GM23338 (cell line): ENCODE measurements around the gene AJM1. TPM values are rescaled to one million over a fixed set of nuclear protein-coding genes. Genes with fewer than 3 reads are reported as not detected.
A peak's percentile ranks its signal among the peaks of the same experiment; 100 is the strongest.

Experiments used
- ATAC-seq: fragments of 200-7000 bp; cut with Tn5 transposase; 3 replicates; pipeline ENCODE4 v1.9.1; 2020
- DNase-seq: peaks from one replicate; pipeline ENCODE4 v3.0.0-alpha.2; 2015; ENCODE audit warnings: low spot score
- H2AFZ ChIP-seq: fragments of 200-600 bp; sonication (generic); 2 replicates; pipeline ENCODE4 v1.8.0; 2016; ENCODE audit warnings: antibody characterized with exemption, mild to moderate bottlenecking, moderate library complexity
- H3F3A ChIP-seq: fragments of 200-600 bp; sonication (generic); replicated peaks from 2 replicates; pipeline ENCODE4 v1.8.0; 2017; ENCODE audit warnings: antibody characterized with exemption, mixed run types, low read depth
- H3K27ac ChIP-seq: fragments of 200-600 bp; sonication (generic); 2 replicates; pipeline ENCODE4 v1.6.1; 2016; ENCODE audit warnings: low read depth
- H3K27me3 ChIP-seq: fragments of 200-600 bp; sonication (generic); 2 replicates; pipeline ENCODE4 v1.8.0; 2016; ENCODE audit warnings: mild to moderate bottlenecking, mixed run types, moderate library complexity; ENCODE audit not compliant: insufficient read depth
- H3K36me3 ChIP-seq: fragments of 200-600 bp; sonication (generic); 2 replicates; pipeline ENCODE4 v1.8.0; 2016; ENCODE audit warnings: mild to moderate bottlenecking; ENCODE audit not compliant: insufficient read depth
- H3K4me1 ChIP-seq: fragments of 200-600 bp; sonication (generic); 2 replicates; pipeline ENCODE4 v1.8.0; 2016; ENCODE audit warnings: mild to moderate bottlenecking, moderate library complexity; ENCODE audit not compliant: insufficient read depth
- H3K4me2 ChIP-seq: fragments of 200-600 bp; sonication (generic); 2 replicates; pipeline ENCODE4 v1.7.1; 2017; ENCODE audit warnings: mixed run types
- H3K4me3 ChIP-seq: fragments of 200-600 bp; sonication (generic); 2 replicates; pipeline ENCODE4 v1.6.1; 2016; ENCODE audit warnings: mixed run types
- H3K79me2 ChIP-seq: fragments of 200-600 bp; sonication (generic); replicated peaks from 2 replicates; pipeline ENCODE4 v1.8.0; 2017; ENCODE audit warnings: mild to moderate bottlenecking; ENCODE audit not compliant: insufficient read depth
- H3K9me2 ChIP-seq: fragments of 200-600 bp; sonication (generic); 2 replicates; pipeline ENCODE4 v1.8.0; 2017; ENCODE audit not compliant: insufficient read depth
- H4K20me1 ChIP-seq: fragments of 200-600 bp; sonication (generic); replicated peaks from 2 replicates; pipeline ENCODE4 v1.8.0; 2017; ENCODE audit warnings: mild to moderate bottlenecking; ENCODE audit not compliant: insufficient read depth
- H3K27ac Mint-ChIP-seq: 2 replicates; pipeline ENCODE4 v1.8.0; 2020; ENCODE audit warnings: inconsistent platforms, mild to moderate bottlenecking, moderate library complexity, mixed read lengths
- H3K27me3 Mint-ChIP-seq: 3 replicates; pipeline ENCODE4 v1.8.0; 2022; ENCODE audit warnings: low read depth, mild to moderate bottlenecking, moderate library complexity, mixed read lengths, inconsistent platforms; ENCODE audit not compliant: insufficient read depth, poor library complexity
- H3K36me3 Mint-ChIP-seq: 3 replicates; pipeline ENCODE4 v1.8.0; 2021; ENCODE audit warnings: low read depth, mild to moderate bottlenecking, inconsistent platforms, moderate library complexity, mixed read lengths
- H3K4me1 Mint-ChIP-seq: 3 replicates; pipeline ENCODE4 v1.8.0; 2020; ENCODE audit warnings: mild to moderate bottlenecking, inconsistent platforms, mixed read lengths
- H3K4me3 Mint-ChIP-seq: 3 replicates; pipeline ENCODE4 v1.8.0; 2021; ENCODE audit warnings: moderate library complexity, mild to moderate bottlenecking, inconsistent platforms, mixed read lengths
- H3K9me3 Mint-ChIP-seq: 3 replicates; pipeline ENCODE4 v1.8.0; 2020; ENCODE audit warnings: moderate library complexity, mild to moderate bottlenecking, inconsistent platforms, mixed read lengths
- CTCF ChIP-seq, 2 experiments: fragments of 200-600 bp in 1 of 2; sonication (generic) in 1 of 2; conservative IDR thresholded peaks; 2 replicates each; pipeline versions ENCODE4 v1.5.1 to v1.6.1; 2016 to 2017; ENCODE audit warnings: antibody characterized with exemption in 2 of 2, low read depth in 2 of 2, mild to moderate bottlenecking in 2 of 2, moderate library complexity in 1 of 2
- ETS1 ChIP-seq: IDR thresholded peaks from 2 replicates; pipeline ENCODE4 v1.6.1; 2016; ENCODE audit warnings: antibody characterized with exemption
- EZH2phosphoT487 ChIP-seq: fragments of 200-600 bp; sonication (generic); IDR thresholded peaks from one replicate; pipeline ENCODE4 v1.8.1; 2018; ENCODE audit warnings: antibody characterized with exemption; ENCODE audit not compliant: unreplicated experiment
- JUNB ChIP-seq: IDR thresholded peaks from one replicate; pipeline ENCODE4 v1.6.1; 2016; ENCODE audit warnings: antibody characterized with exemption; ENCODE audit not compliant: unreplicated experiment
- NANOG ChIP-seq: IDR thresholded peaks from 2 replicates; pipeline ENCODE4 v1.6.1; 2016; ENCODE audit warnings: antibody characterized with exemption, borderline replicate concordance
- REST ChIP-seq: IDR thresholded peaks from one replicate; pipeline ENCODE4 v1.6.1; 2018; ENCODE audit warnings: antibody characterized with exemption; ENCODE audit not compliant: unreplicated experiment
- STAT1 ChIP-seq: IDR thresholded peaks from one replicate; pipeline ENCODE4 v1.6.1; 2016; ENCODE audit warnings: antibody characterized with exemption; ENCODE audit not compliant: unreplicated experiment
- ZNF114 ChIP-seq: fragments of 250-450 bp; sonication (Bioruptor Pico); IDR thresholded peaks from 2 replicates; pipeline ENCODE4 v1.5.0; 2020; ENCODE audit warnings: mild to moderate bottlenecking, moderate library complexity
- ZNF331 ChIP-seq: fragments of 250-450 bp; sonication (Bioruptor Pico); IDR thresholded peaks from 2 replicates; pipeline ENCODE4 v1.5.0; 2020; ENCODE audit warnings: low read depth, mild to moderate bottlenecking, moderate library complexity
- ZNF462 ChIP-seq: fragments of 250-450 bp; sonication (Bioruptor Pico); IDR thresholded peaks from 2 replicates; pipeline ENCODE4 v1.5.0; 2020; ENCODE audit warnings: mild to moderate bottlenecking, moderate library complexity
- polyA plus RNA-seq: library from polyadenylated mRNA; unstranded; fragments of >200 nt; fragmentation: Nextera tagmentation; extraction: Ambion mirVana; gene quantifications from 2 replicates; pipeline ENCODE4 v1.2.1, GENCODE V29; 2016
- total RNA-seq: library from RNA; depleted of rRNA; stranded (reverse); fragments of >200 nt; shearing (Covaris generic); gene quantifications from 2 replicates; pipeline ENCODE4 v1.2.3, GENCODE V29; 2014

Gene AJM1
- total and polyA plus RNA-seq, 2 experiments from 2014 or later: 0.36 to 0.49 TPM

GRCh38 chr9:136839229-136840139 lies 2.8 kb upstream of the AJM1 start:
- no peaks in the 10 kb centered on the region for H3K9me2 ChIP-seq
- Mint-ChIP-seq H3K4me1 (peaks cover 26% of the 10 kb centered on the region), H3K27me3 (peaks cover 40% of the 10 kb centered on the region), H3K9me3 (no peaks in the 10 kb centered on the region; the same call in 2 of the 3 replicates), H3K36me3 (peaks cover 12% of the 10 kb centered on the region), H3K27ac (no peak overlapping the region), H3K4me3 (peak overlapping the region; percentile 3; the same call in 1 of the 3 replicates)
- no peaks in the 10 kb centered on the region for H4K20me1 ChIP-seq
- H2AFZ ChIP-seq: no peak overlapping the region
- no peaks in the 10 kb centered on the region for H3K36me3 ChIP-seq
- H3K27me3 ChIP-seq: no peaks in the 10 kb centered on the region
- H3K4me3 ChIP-seq: no peak overlapping the region
- no peaks in the 10 kb centered on the region for H3K79me2 ChIP-seq
- DNase-seq: no peak
- ATAC-seq: no peak
- no peaks in the 10 kb centered on the region for H3F3A ChIP-seq
- H3K4me1 ChIP-seq: peaks cover 15% of the 10 kb centered on the region; the same call in 1 of the 2 replicates
- no peak overlapping the region for H3K27ac ChIP-seq
- no peak overlapping the region for H3K4me2 ChIP-seq
- TF ChIP-seq NANOG (no peak), REST (no peak), CTCF (conservative IDR thresholded peaks at IDR 0.05; ENCODE audit: low read depth in 2 of 2) (no peak; a peak in 1 of 4 replicates), ZNF114 (CRISPR knock-in tag) (no peak), STAT1 (no peak), EZH2phosphoT487 (no peak), ZNF331 (CRISPR knock-in tag) (no peak), JUNB (no peak), ZNF462 (CRISPR knock-in tag) (no peak), ETS1 (no peak)
